ENCODE data around the gene HIPK1. TPM values are rescaled to one million over a fixed set of nuclear protein-coding genes. Genes with fewer than 3 reads are reported as not detected.

The HIPK1 gene
- total RNA-seq, 3 donors from 2014 or later (not counting 1 experiment from before 2014, with no cell fraction given) = 238 to 283 (median 261) TPM

DNA sequence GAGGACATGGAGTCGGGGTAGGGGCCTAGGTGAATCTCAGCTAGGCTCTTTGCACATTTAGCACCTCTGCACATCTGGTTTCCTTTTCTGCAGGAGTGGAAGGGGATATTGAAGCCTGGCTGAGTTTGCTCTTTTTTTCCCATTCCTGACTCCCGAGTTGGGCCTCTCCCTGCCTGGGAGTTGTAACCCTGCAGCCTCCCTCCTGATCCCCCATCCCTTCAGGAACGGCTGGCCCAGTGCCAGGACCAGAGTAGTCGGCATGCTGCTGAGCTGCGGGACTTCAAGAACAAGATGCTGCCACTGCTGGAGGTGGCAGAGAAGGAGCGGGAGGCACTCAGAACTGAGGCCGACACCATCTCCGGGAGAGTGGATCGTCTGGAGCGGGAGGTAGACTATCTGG is 51.0 kb downstream of the HIPK1 start:
- no peak for DNase-seq
- peak overlapping the region in 1 of 2 donors; percentile 63 for H3K27ac Mint-ChIP-seq
- Histone ChIP-seq H3K27ac (ENCODE audit: low read length) (no peak overlapping the region), H3K9me3 (ENCODE audit: control insufficient read depth, insufficient read depth, low read length) (no peaks in the 10 kb centered on the region), H3K4me3 (ENCODE audit: low read length) (no peak overlapping the region), H3K36me3 (ENCODE audit: control insufficient read depth, insufficient read depth, low read length) (peaks cover 3% of the 10 kb centered on the region), H3K4me1 (ENCODE audit: control insufficient read depth, insufficient read depth, low read length) (peaks cover 31% of the 10 kb centered on the region), H3K27me3 (ENCODE audit: control insufficient read depth, insufficient read depth, low read length) (no peaks in the 10 kb centered on the region)
- 94% methylated on average over 10 of the region's 10 CpGs for WGBS (ENCODE audit: insufficient coverage)
- peaks cover 43 to 65% of the 10 kb centered on the region in 2 donors for H3K4me1 Mint-ChIP-seq
- H3K36me3 Mint-ChIP-seq = no peaks in the 10 kb centered on the region
- H3K27me3 Mint-ChIP-seq (ENCODE audit: low read depth in 2 of 2) = no peaks in the 10 kb centered on the region
- intact Hi-C loops (cut with micrococcal nuclease) = no loop called here
- no peak for TF ChIP-seq CTCF (IDR thresholded peaks at IDR 0.05)
- no peaks in the 10 kb centered on the region for H3K9me3 Mint-ChIP-seq
- H3K4me3 Mint-ChIP-seq = peak overlapping the region; percentile 31
- ATAC-seq = no peak

DNA sequence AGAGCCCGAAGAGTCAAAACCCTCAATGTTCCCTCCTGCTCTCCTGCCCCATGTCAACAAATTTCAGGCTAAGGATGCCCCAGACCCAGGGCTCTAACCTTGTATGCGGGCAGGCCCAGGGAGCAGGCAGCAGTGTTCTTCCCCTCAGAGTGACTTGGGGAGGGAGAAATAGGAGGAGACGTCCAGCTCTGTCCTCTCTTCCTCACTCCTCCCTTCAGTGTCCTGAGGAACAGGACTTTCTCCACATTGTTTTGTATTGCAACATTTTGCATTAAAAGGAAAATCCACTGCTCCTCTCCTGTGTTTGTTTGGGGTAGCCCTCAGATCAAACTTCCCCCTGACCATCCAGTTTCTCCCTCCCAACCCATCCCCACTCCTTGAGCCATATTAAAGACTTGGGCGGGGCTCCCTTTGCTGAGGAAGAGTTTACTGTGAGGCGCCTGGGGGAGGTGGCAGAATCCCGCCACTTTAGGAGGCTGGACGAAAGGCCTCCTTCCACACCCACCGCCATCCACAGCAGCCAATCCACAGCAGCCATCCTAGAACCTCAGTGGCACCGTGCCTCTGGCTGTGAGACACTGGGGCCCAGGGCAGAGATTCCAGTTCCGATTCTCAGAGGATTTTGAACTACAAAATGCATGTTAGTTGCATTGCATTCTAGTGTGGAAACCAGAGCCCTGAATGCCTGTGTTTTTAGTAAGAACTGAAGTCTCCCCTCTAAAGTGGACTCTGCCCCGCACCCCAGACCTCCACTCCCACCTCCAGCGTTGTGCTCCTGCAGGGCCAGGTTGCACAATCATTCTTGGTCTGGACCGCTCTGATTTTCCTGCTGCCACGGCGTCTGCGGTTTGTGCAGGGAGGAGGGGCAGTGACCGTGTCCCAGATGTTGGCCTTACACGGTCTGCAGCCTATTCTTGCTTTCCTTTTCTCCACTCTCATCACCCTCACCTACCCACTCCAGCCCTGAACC is 53.1 kb downstream of the HIPK1 start:
- peaks cover 3% of the 10 kb centered on the region for H3K36me3 ChIP-seq (ENCODE audit: control insufficient read depth, insufficient read depth, low read length)
- no peak for TF ChIP-seq CTCF (IDR thresholded peaks at IDR 0.05)
- Mint-ChIP-seq H3K27ac (no peak overlapping the region), H3K4me1 (peaks cover 23 to 44% of the 10 kb centered on the region in 2 donors), H3K27me3 (ENCODE audit: low read depth in 2 of 2) (no peaks in the 10 kb centered on the region), H3K4me3 (no peak overlapping the region), H3K36me3 (no peaks in the 10 kb centered on the region), H3K9me3 (no peaks in the 10 kb centered on the region)
- no peak overlapping the region for H3K27ac ChIP-seq (ENCODE audit: low read length)
- 46% methylated on average over 17 of the region's 18 CpGs for WGBS (ENCODE audit: insufficient coverage)
- H3K4me1 ChIP-seq (ENCODE audit: control insufficient read depth, insufficient read depth, low read length) = peaks cover 17% of the 10 kb centered on the region
- no peaks in the 10 kb centered on the region for H3K27me3 ChIP-seq (ENCODE audit: control insufficient read depth, insufficient read depth, low read length)
- intact Hi-C loops (cut with micrococcal nuclease) = no loop called here
- no peaks in the 10 kb centered on the region for H3K9me3 ChIP-seq (ENCODE audit: control insufficient read depth, insufficient read depth, low read length)
- no peak overlapping the region for H3K4me3 ChIP-seq (ENCODE audit: low read length)
- no peak for ATAC-seq
- no peak for DNase-seq

DNA sequence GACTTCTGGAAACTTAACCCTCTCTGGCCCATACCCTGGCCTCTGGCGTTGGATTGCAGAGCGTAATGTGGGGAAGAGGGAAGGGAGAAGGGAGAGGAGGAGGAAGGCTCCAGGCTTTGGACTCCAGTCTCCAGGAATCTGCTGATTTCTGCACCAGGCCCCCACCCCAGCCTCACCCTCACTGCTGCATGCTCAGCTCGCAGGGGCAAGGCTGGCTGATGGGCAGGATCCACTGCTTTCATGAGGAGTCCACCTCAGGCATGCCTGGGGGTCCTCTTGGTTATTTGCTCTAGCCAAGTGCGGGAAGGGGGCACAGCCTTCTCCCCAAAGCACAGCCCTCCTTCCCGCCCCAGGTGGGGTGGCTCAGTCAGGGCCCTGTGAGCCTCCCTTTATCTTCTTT is 53.8 kb downstream of the HIPK1 start:
- TF ChIP-seq CTCF (IDR thresholded peaks at IDR 0.05) = no peak
- no peak overlapping the region for H3K4me3 ChIP-seq (ENCODE audit: low read length)
- DNase-seq (no peak), ATAC-seq (no peak)
- peaks cover under 1% of the 10 kb centered on the region for H3K36me3 ChIP-seq (ENCODE audit: control insufficient read depth, insufficient read depth, low read length)
- Mint-ChIP-seq H3K36me3 (no peaks in the 10 kb centered on the region), H3K4me1 (peaks cover 17 to 37% of the 10 kb centered on the region in 2 donors), H3K4me3 (no peak overlapping the region), H3K9me3 (no peaks in the 10 kb centered on the region), H3K27ac (no peak overlapping the region), H3K27me3 (ENCODE audit: low read depth in 2 of 2) (no peaks in the 10 kb centered on the region)
- intact Hi-C loops (cut with micrococcal nuclease) = no loop called here
- H3K4me1 ChIP-seq (ENCODE audit: control insufficient read depth, insufficient read depth, low read length) = peaks cover 17% of the 10 kb centered on the region
- no peaks in the 10 kb centered on the region for H3K9me3 ChIP-seq (ENCODE audit: control insufficient read depth, insufficient read depth, low read length)
- no peaks in the 10 kb centered on the region for H3K27me3 ChIP-seq (ENCODE audit: control insufficient read depth, insufficient read depth, low read length)
- 76% methylated on average over 3 of the region's 5 CpGs for WGBS (ENCODE audit: insufficient coverage)
- H3K27ac ChIP-seq (ENCODE audit: low read length) = no peak overlapping the region

Data from natural killer cell (primary cell).